Activated T-helper 1 cell treated with Interleukin-2 at 50 U/mL for 16 hours (primary cell): ENCODE measurements around the gene SAXO1.
"Not testable (repeated sequence)": the region's sequence is repeated elsewhere in the genome, so short reads cannot be mapped to it uniquely, and the experiment has no call there.

Experiments used
- DNase-seq: peaks from one replicate; pipeline ENCODE4 v3.0.0-alpha.2; 2020; ENCODE audit warnings: low read depth

The SAXO1 gene

GRCh38 chr9:18970393-18970792, 62.6 kb downstream of the SAXO1 start:
- no peak for DNase-seq

GRCh38 chr9:18969128-18969527, 63.9 kb downstream of the SAXO1 start:
- no peak for DNase-seq

GRCh38 chr9:18955626-18956025, 77.4 kb downstream of the SAXO1 start:
- DNase-seq, result no peak

- no peak for DNase-seq
These were observed 81.1 kb downstream of the SAXO1 start for GRCh38 chr9:18951936-18952335.

- no peak for DNase-seq
These were observed 85.1 kb downstream of the SAXO1 start for GRCh38 chr9:18947892-18948339.

- no peak for DNase-seq
These were observed 90.2 kb downstream of the SAXO1 start for GRCh38 chr9:18942801-18943200.

- no peak for DNase-seq
These were observed 91.8 kb downstream of the SAXO1 start for GRCh38 chr9:18941060-18941740.

- no peak for DNase-seq
These were observed 93.1 kb downstream of the SAXO1 start for GRCh38 chr9:18939943-18940342.

- DNase-seq, result no peak
These were observed 96.7 kb downstream of the SAXO1 start for GRCh38 chr9:18936094-18936871.

GRCh38 chr9:18935541-18935940, 97.5 kb downstream of the SAXO1 start:
- no peak for DNase-seq

- not testable (repeated sequence) for DNase-seq
These were observed 102.4 kb downstream of the SAXO1 start for GRCh38 chr9:18930611-18931010.

GRCh38 chr9:18928711-18929110, 104.3 kb downstream of the SAXO1 start:
- no peak for DNase-seq

GRCh38 chr9:18926513-18926912, 106.5 kb downstream of the SAXO1 start:
- DNase-seq, result no peak

- DNase-seq, result no peak
These were observed 107.1 kb downstream of the SAXO1 start for GRCh38 chr9:18925880-18926279.

GRCh38 chr9:18923671-18924430, 109.2 kb downstream of the SAXO1 start:
- DNase-seq, result no peak

- DNase-seq, result no peak
These were observed 109.8 kb downstream of the SAXO1 start for GRCh38 chr9:18923167-18923566.

GRCh38 chr9:18922161-18922885, 110.7 kb downstream of the SAXO1 start:
- no peak for DNase-seq

GRCh38 chr9:18921366-18922075, 111.5 kb downstream of the SAXO1 start:
- no peak for DNase-seq

- no peak for DNase-seq
These were observed 112.6 kb downstream of the SAXO1 start for GRCh38 chr9:18920141-18921084.

GRCh38 chr9:18911714-18912342, 121.2 kb downstream of the SAXO1 start:
- DNase-seq, result no peak
